Calu3 (cell line): Measurements from ENCODE around the gene TIPARP. TPM values are rescaled to one million over a fixed set of nuclear protein-coding genes. Genes with fewer than 3 reads are reported as not detected.

Experiments
- BruUV-seq: library from RNA; stranded (reverse); fragments of 400-500 nt; replicated peaks from 2 replicates; lab custom pipeline; 2021; lab: Mats Ljungman, UMichigan
- CTCF ChIA-PET: fragments of 300-600 bp; sonication (Branson Sonifier 250); formaldehyde crosslinking; loops from one replicate; lab custom pipeline; 2022; ENCODE audit warnings: antibody characterized with exemption; lab: Charles Lee
- DNase-seq: peaks from one replicate; pipeline ENCODE4 v3.0.0; 2022
- H3K27ac Mint-ChIP-seq: one replicate; pipeline ENCODE4 v1.8.0; 2022; ENCODE audit warnings: mixed read lengths; ENCODE audit not compliant: unreplicated experiment
- H3K27me3 Mint-ChIP-seq: one replicate; pipeline ENCODE4 v1.8.0; 2022; ENCODE audit warnings: mixed read lengths; ENCODE audit not compliant: unreplicated experiment
- H3K36me3 Mint-ChIP-seq: one replicate; pipeline ENCODE4 v1.8.0; 2022; ENCODE audit warnings: mild to moderate bottlenecking, moderate library complexity, mixed read lengths; ENCODE audit not compliant: insufficient read depth, unreplicated experiment
- H3K4me1 Mint-ChIP-seq: one replicate; pipeline ENCODE4 v1.8.0; 2022; ENCODE audit warnings: mild to moderate bottlenecking, low read depth, mixed read lengths; ENCODE audit not compliant: unreplicated experiment
- H3K4me3 Mint-ChIP-seq: one replicate; pipeline ENCODE4 v1.8.0; 2022; ENCODE audit warnings: mild to moderate bottlenecking, low read depth, moderate library complexity, mixed read lengths; ENCODE audit not compliant: unreplicated experiment
- H3K9me3 Mint-ChIP-seq: one replicate; pipeline ENCODE4 v1.8.0; 2022; ENCODE audit warnings: low read depth, mixed read lengths; ENCODE audit not compliant: unreplicated experiment
- intact Hi-C: fragments of 100-400 bp; cut with micrococcal nuclease; formaldehyde crosslinking; loops from one replicate; pipeline ENCODE4 v1.10.0; 2022; ENCODE audit not compliant: unreplicated experiment
- total RNA-seq: library from RNA; stranded (reverse); gene quantifications from 2 replicates; pipeline ENCODE4 v1.2.3, GENCODE V29; 2022
- TF ChIP-seq, protein P1 (sequence below): fragments of 200-600 bp; IDR thresholded peaks from one replicate; pipeline ENCODE4 v1.8.0; 2022; ENCODE audit warnings: antibody characterized with exemption; ENCODE audit not compliant: unreplicated experiment

The TIPARP gene
- total RNA-seq, 1 experiment from 2014 or later = 91.4 TPM

DNA sequence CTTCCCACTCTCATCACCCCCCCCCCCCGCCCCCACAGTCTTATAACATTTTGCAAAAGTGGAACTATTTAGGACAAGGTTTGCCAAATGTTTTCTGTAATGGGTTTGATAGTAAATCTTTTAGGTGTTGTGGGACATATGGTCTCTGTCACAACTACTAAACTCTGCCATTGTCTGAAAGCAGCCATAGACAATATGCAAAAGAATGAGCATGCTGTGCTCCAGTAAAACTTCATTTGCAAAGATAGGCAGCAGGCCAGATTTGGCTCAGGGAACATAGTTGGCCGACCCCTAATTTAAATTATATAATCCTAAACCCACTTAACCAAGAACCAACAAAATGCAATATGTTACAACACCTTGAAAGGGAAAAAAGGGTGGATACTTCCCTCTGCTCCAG lies 46.4 kb downstream of the TIPARP start:
- Mint-ChIP-seq H3K4me3 (no peak overlapping the region), H3K9me3 (no peaks in the 10 kb centered on the region), H3K4me1 (peaks cover 23% of the 10 kb centered on the region), H3K27ac (no peak overlapping the region), H3K36me3 (peaks cover 48% of the 10 kb centered on the region), H3K27me3 (no peaks in the 10 kb centered on the region)
- no peak for DNase-seq
- TF ChIP-seq, protein P1, sequence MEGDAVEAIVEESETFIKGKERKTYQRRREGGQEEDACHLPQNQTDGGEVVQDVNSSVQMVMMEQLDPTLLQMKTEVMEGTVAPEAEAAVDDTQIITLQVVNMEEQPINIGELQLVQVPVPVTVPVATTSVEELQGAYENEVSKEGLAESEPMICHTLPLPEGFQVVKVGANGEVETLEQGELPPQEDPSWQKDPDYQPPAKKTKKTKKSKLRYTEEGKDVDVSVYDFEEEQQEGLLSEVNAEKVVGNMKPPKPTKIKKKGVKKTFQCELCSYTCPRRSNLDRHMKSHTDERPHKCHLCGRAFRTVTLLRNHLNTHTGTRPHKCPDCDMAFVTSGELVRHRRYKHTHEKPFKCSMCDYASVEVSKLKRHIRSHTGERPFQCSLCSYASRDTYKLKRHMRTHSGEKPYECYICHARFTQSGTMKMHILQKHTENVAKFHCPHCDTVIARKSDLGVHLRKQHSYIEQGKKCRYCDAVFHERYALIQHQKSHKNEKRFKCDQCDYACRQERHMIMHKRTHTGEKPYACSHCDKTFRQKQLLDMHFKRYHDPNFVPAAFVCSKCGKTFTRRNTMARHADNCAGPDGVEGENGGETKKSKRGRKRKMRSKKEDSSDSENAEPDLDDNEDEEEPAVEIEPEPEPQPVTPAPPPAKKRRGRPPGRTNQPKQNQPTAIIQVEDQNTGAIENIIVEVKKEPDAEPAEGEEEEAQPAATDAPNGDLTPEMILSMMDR = no peak
- no TSS peak for BruUV-seq
- intact Hi-C loops = no loop called here
- CTCF ChIA-PET = no interaction called here

GRCh38 chr3:156721687-156722618 lies 47.6 kb downstream of the TIPARP start:
- no peak overlapping the region for H3K27ac Mint-ChIP-seq
- CTCF ChIA-PET = interaction anchor here (1.0 kb wide), 1 partner anchor 30 kb away, joined by 3 read pairs; no protein-coding TSS in a partner anchor
- intact Hi-C loops = no loop called here
- no peak for DNase-seq
- H3K36me3 Mint-ChIP-seq = peaks cover 43% of the 10 kb centered on the region
- H3K4me1 Mint-ChIP-seq = peaks cover 23% of the 10 kb centered on the region
- TF ChIP-seq, protein P1 = no peak
- H3K27me3 Mint-ChIP-seq = no peaks in the 10 kb centered on the region
- no TSS peak for BruUV-seq
- H3K9me3 Mint-ChIP-seq = no peaks in the 10 kb centered on the region
- H3K4me3 Mint-ChIP-seq = no peak overlapping the region

DNA sequence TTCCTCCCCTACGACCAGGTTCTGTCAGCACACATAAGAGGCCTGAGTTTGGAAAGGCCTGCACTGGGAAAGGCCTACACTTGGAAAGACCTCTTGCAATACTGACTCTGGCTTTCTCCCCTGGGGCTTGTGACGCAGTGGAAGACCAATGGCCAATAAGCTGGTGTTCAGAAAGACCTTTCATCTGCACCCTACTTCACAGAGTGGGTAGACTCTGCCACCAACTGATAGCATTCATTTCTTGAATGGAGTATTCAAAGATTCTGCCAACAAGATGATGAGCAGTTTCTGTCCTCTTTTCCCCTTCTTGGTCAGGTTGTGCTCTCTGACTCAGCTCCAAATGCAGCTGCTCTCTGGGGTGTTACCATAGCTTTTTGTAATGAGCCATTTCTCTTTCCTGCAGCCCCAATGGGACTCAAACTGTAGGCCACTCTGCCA lies 48.8 kb downstream of the TIPARP start:
- CTCF ChIA-PET = interaction anchor here (1.0 kb wide), 1 partner anchor 31 kb away, joined by 3 read pairs; no protein-coding TSS in a partner anchor
- H3K36me3 Mint-ChIP-seq = peaks cover 32% of the 10 kb centered on the region
- H3K27me3 Mint-ChIP-seq = no peaks in the 10 kb centered on the region
- no peak overlapping the region for H3K4me3 Mint-ChIP-seq
- no peak for DNase-seq
- TF ChIP-seq, protein P1 = no peak
- no peaks in the 10 kb centered on the region for H3K9me3 Mint-ChIP-seq
- intact Hi-C loops = no loop called here
- peak overlapping the region; percentile 23 for H3K27ac Mint-ChIP-seq
- no TSS peak for BruUV-seq
- peaks cover 11% of the 10 kb centered on the region for H3K4me1 Mint-ChIP-seq

DNA sequence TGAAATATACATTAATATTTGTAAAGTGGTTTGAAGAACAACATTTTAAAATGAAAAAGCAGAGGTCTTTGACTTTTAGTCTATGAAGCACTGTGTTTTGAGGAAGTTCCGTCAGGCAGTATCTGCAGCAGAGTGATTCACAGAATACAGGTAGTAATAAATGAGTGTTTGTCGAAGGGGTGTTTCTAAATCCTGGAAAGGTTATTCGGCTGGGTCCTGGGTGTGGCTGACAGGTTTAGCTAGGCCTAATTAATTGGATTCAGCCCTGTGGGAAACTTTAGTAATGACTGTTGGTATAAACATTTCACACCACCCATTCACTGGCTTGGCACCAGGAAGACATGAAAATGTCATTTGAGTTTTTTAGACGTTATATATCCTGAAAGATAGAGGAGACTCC lies 51.3 kb downstream of the TIPARP start:
- intact Hi-C loops = no loop called here
- Mint-ChIP-seq H3K27me3 (no peaks in the 10 kb centered on the region), H3K36me3 (peaks cover 24% of the 10 kb centered on the region), H3K9me3 (no peaks in the 10 kb centered on the region), H3K4me1 (no peaks in the 10 kb centered on the region), H3K27ac (no peak overlapping the region), H3K4me3 (no peak overlapping the region)
- BruUV-seq = no TSS peak
- no peak for DNase-seq
- CTCF ChIA-PET = interaction anchor here (1.1 kb wide), 1 partner anchor 397 kb away, joined by 3 read pairs; no protein-coding TSS in a partner anchor
- TF ChIP-seq, protein P1 = no peak
